C4-2B (cell line): ENCODE data around the gene TRAPPC14.

Source experiments
- ZFX ChIP-seq: fragments of 450-650 bp; IDR thresholded peaks from 2 replicates; pipeline ENCODE4 v1.6.1; 2017
- TF ChIP-seq, protein P1 (sequence below): fragments of 450-650 bp; conservative IDR thresholded peaks from 2 replicates; pipeline ENCODE4 v1.5.1; 2017; ENCODE audit warnings: mild to moderate bottlenecking

DNA sequence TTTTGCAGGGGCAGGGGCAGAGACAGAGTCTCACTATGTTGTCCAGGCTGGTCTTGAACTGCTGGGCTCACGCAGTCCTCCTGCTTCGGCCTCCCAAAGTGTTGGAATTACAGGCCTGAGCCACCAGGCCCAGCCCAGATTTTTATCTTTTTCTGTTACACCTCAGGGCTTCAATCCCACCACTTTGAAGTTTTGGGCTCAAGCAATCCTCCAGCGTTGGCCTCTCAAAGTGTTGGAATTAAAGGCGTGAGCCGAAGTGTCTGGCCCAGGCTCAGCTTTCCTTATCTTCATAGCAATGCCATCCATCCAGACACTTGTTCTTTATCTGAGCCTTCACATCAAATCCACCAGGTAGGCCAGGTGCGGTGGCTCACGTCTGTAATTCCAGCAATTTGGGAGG is 43.5 kb downstream of the TRAPPC14 start:
- TF ChIP-seq, protein P1, sequence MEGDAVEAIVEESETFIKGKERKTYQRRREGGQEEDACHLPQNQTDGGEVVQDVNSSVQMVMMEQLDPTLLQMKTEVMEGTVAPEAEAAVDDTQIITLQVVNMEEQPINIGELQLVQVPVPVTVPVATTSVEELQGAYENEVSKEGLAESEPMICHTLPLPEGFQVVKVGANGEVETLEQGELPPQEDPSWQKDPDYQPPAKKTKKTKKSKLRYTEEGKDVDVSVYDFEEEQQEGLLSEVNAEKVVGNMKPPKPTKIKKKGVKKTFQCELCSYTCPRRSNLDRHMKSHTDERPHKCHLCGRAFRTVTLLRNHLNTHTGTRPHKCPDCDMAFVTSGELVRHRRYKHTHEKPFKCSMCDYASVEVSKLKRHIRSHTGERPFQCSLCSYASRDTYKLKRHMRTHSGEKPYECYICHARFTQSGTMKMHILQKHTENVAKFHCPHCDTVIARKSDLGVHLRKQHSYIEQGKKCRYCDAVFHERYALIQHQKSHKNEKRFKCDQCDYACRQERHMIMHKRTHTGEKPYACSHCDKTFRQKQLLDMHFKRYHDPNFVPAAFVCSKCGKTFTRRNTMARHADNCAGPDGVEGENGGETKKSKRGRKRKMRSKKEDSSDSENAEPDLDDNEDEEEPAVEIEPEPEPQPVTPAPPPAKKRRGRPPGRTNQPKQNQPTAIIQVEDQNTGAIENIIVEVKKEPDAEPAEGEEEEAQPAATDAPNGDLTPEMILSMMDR, result no peak
- TF ChIP-seq ZFX, result no peak
